Astrocyte (in vitro differentiated cells and primary cell): ENCODE results near the gene RFX1. TPM values are rescaled to one million over a fixed set of nuclear protein-coding genes. Genes with fewer than 3 reads are reported as not detected.

Experiments used
- DNase-seq: peaks from one replicate; pipeline ENCODE4 v3.0.0-alpha.2; 2010; ENCODE audit warnings: low read depth
- FAIRE-seq: peaks from 2 replicates; lab custom pipeline; 2011; peaks lifted over from hg19 to GRCh38; lab: Jason Lieb, UNC
- H2AFZ ChIP-seq: 2 replicates; pipeline ENCODE4 v1.6.0; 2012; ENCODE audit warnings: low read depth, low read length, inconsistent platforms
- H3K27ac ChIP-seq: 2 replicates; pipeline ENCODE4 v1.5.1; 2011; ENCODE audit warnings: low read depth, low read length, inconsistent platforms
- H3K27me3 ChIP-seq: 2 replicates; pipeline ENCODE4 v1.6.0; 2011; ENCODE audit warnings: low read length, inconsistent platforms; ENCODE audit not compliant: insufficient read depth
- H3K36me3 ChIP-seq: 2 replicates; pipeline ENCODE4 v1.5.1; 2011; ENCODE audit warnings: low read length, inconsistent platforms; ENCODE audit not compliant: insufficient read depth
- H3K4me1 ChIP-seq: 2 replicates; pipeline ENCODE4 v1.5.1; 2011; ENCODE audit warnings: low read length, inconsistent platforms; ENCODE audit not compliant: insufficient read depth
- H3K4me2 ChIP-seq: 2 replicates; pipeline ENCODE4 v1.6.0; 2012; ENCODE audit warnings: low read length, inconsistent platforms
- H3K4me3 ChIP-seq: 2 replicates; pipeline ENCODE4 v1.5.1; 2011; ENCODE audit warnings: low read depth, mild to moderate bottlenecking, low read length, inconsistent platforms; ENCODE audit not compliant: insufficient read depth
- H3K79me2 ChIP-seq: 2 replicates; pipeline ENCODE4 v1.6.0; 2012; ENCODE audit warnings: mild to moderate bottlenecking, low read length, inconsistent platforms; ENCODE audit not compliant: insufficient read depth
- H3K9ac ChIP-seq: 2 replicates; pipeline ENCODE4 v1.6.0; 2012; ENCODE audit warnings: mild to moderate bottlenecking, low read length, inconsistent platforms
- H3K9me3 ChIP-seq: 2 replicates; pipeline ENCODE4 v1.5.1; 2012; ENCODE audit warnings: low read depth, mild to moderate bottlenecking, low read length, inconsistent platforms; ENCODE audit not compliant: insufficient read depth
- H4K20me1 ChIP-seq: 2 replicates; pipeline ENCODE4 v1.6.0; 2012; ENCODE audit warnings: low read length, inconsistent platforms; ENCODE audit not compliant: insufficient read depth
- H3K27ac Mint-ChIP-seq: one replicate; pipeline ENCODE4 v1.8.0; 2021; ENCODE audit warnings: mild to moderate bottlenecking, mixed read lengths; ENCODE audit not compliant: unreplicated experiment
- H3K27me3 Mint-ChIP-seq: one replicate; pipeline ENCODE4 v1.8.0; 2021; ENCODE audit warnings: low read depth, mixed read lengths; ENCODE audit not compliant: unreplicated experiment
- H3K36me3 Mint-ChIP-seq: one replicate; pipeline ENCODE4 v1.8.0; 2021; ENCODE audit warnings: low read depth, mixed read lengths; ENCODE audit not compliant: unreplicated experiment
- H3K4me1 Mint-ChIP-seq: one replicate; pipeline ENCODE4 v1.8.0; 2021; ENCODE audit warnings: low read depth, mixed read lengths; ENCODE audit not compliant: unreplicated experiment
- H3K4me3 Mint-ChIP-seq: one replicate; pipeline ENCODE4 v1.8.0; 2021; ENCODE audit warnings: mild to moderate bottlenecking, moderate library complexity, mixed read lengths; ENCODE audit not compliant: unreplicated experiment
- H3K9me3 Mint-ChIP-seq: one replicate; pipeline ENCODE4 v1.8.0; 2021; ENCODE audit warnings: mild to moderate bottlenecking, mixed read lengths; ENCODE audit not compliant: unreplicated experiment
- EZH2 ChIP-seq: IDR thresholded peaks from 2 replicates; pipeline ENCODE4 v1.6.1; 2012; ENCODE audit warnings: mild to moderate bottlenecking, low read length, inconsistent platforms; ENCODE audit not compliant: insufficient read depth
- total RNA-seq: library from RNA; stranded (reverse); gene quantifications from 2 replicates; pipeline ENCODE4 v1.2.1, GENCODE V29; 2021
- TF ChIP-seq, protein P1 (sequence below): IDR thresholded peaks from 2 replicates; pipeline ENCODE4 v1.5.1; 2011; ENCODE audit warnings: low read depth, mild to moderate bottlenecking, inconsistent platforms, low read length, moderate library complexity; ENCODE audit not compliant: insufficient read depth

RFX1 gene
- total RNA-seq, 1 donor from 2014 or later: 11.8 TPM

DNA sequence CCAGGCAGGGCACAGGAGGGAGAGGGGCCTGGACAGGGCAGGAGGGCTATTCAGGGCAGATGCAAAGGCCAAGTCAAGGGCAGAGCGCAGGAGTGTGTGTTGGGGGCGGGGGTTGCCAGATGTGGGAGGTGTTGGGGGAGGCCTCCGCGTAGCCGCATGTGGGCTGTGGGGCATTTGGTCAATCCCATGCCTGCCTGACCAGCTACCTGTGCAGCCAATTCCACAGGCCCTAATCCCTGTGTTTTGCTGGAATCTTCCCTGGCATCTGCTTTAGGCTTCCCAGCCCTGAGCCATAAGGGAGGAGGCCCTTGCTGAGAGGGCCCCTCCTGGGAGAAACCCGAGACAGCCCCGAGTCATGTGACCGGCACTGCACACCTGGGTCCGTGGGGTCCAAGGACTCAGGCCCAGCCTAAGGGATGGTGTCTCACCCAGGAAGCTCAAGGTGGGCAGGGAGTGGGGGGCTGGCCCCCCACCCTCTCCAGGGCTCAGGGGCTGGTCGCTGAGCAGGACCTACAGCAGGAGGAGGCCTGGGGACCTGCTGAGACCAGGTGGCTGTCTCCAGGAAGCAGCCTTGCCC is 20.3 kb downstream of the RFX1 start:
- Mint-ChIP-seq H3K4me1 (peaks cover 5% of the 10 kb centered on the region), H3K36me3 (peaks cover 11% of the 10 kb centered on the region), H3K27ac (no peak overlapping the region), H3K27me3 (no peaks in the 10 kb centered on the region), H3K9me3 (no peaks in the 10 kb centered on the region), H3K4me3 (no peak overlapping the region)
- TF ChIP-seq EZH2: no peak
- TF ChIP-seq, protein P1, sequence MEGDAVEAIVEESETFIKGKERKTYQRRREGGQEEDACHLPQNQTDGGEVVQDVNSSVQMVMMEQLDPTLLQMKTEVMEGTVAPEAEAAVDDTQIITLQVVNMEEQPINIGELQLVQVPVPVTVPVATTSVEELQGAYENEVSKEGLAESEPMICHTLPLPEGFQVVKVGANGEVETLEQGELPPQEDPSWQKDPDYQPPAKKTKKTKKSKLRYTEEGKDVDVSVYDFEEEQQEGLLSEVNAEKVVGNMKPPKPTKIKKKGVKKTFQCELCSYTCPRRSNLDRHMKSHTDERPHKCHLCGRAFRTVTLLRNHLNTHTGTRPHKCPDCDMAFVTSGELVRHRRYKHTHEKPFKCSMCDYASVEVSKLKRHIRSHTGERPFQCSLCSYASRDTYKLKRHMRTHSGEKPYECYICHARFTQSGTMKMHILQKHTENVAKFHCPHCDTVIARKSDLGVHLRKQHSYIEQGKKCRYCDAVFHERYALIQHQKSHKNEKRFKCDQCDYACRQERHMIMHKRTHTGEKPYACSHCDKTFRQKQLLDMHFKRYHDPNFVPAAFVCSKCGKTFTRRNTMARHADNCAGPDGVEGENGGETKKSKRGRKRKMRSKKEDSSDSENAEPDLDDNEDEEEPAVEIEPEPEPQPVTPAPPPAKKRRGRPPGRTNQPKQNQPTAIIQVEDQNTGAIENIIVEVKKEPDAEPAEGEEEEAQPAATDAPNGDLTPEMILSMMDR: no peak
- no peaks in the 10 kb centered on the region for H3K9me3 ChIP-seq
- no peaks in the 10 kb centered on the region for H3K27me3 ChIP-seq
- peak overlapping the region; percentile 57 for H3K4me2 ChIP-seq
- H3K4me3 ChIP-seq: no peak overlapping the region
- DNase-seq (no peak), FAIRE-seq (no peak)
- peaks cover 9% of the 10 kb centered on the region for H3K4me1 ChIP-seq
- peak overlapping the region; percentile 45 for H2AFZ ChIP-seq
- H3K36me3 ChIP-seq: no peaks in the 10 kb centered on the region
- no peak overlapping the region for H3K9ac ChIP-seq
- H3K27ac ChIP-seq: no peak overlapping the region
- H3K79me2 ChIP-seq: no peaks in the 10 kb centered on the region
- peaks cover 5% of the 10 kb centered on the region for H4K20me1 ChIP-seq

DNA sequence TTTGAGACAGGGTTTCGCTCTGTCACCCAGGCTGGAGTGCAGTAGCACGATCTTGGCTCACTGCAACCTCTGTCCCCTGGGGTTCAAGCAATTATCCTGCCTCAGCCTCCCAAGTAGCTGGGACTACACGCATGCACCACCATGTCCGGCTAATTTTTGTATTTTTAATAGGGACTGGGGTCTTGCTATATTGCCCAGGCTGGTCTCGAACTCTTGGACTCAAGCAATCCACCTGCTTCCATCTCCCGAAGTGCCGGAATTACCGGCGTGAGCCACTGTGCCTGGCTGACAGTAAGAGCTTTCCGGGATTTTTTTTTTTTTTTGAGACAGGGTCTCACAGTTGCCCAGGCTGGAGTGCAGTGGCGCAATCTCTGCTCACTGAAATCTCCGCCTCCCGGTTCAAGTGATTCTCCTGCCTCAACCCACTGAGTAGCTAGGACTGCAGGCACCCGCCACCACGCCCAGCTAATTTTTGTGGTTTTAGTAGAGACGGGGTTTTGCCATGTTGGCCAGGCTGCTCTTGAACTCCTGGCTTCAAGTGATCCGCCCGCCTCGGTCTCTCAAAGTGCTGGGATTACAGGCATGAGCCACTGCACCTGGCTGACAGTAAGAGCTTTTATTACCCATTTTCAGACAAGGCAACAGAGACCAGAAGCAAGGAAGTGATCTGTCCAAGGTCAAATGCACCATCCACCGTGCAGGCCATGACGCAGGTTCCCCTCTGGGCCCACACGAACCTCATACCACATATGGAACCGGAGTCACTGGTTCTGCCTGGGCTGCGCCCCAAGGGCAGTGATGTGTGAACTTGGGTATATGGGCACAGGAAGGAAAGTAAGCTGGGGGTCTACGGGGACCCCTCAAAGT is 21.0 kb downstream of the RFX1 start:
- peak overlapping the region; percentile 41 for H3K27ac Mint-ChIP-seq
- Histone ChIP-seq H3K27me3 (no peaks in the 10 kb centered on the region), H3K9ac (no peak overlapping the region), H3K4me1 (peaks cover 9% of the 10 kb centered on the region), H3K36me3 (no peaks in the 10 kb centered on the region), H3K27ac (no peak overlapping the region), H3K79me2 (no peaks in the 10 kb centered on the region), H3K4me3 (no peak overlapping the region), H2AFZ (no peak overlapping the region), H4K20me1 (peaks cover 5% of the 10 kb centered on the region), H3K4me2 (no peak overlapping the region), H3K9me3 (no peaks in the 10 kb centered on the region)
- peak overlapping the region; percentile 20 for H3K4me3 Mint-ChIP-seq
- DNase-seq (no peak), FAIRE-seq (no peak)
- peaks cover 5% of the 10 kb centered on the region for H3K4me1 Mint-ChIP-seq
- H3K27me3 Mint-ChIP-seq: no peaks in the 10 kb centered on the region
- TF ChIP-seq, protein P1: no peak
- no peak for TF ChIP-seq EZH2
- peaks cover 9% of the 10 kb centered on the region for H3K36me3 Mint-ChIP-seq
- H3K9me3 Mint-ChIP-seq: no peaks in the 10 kb centered on the region

DNA sequence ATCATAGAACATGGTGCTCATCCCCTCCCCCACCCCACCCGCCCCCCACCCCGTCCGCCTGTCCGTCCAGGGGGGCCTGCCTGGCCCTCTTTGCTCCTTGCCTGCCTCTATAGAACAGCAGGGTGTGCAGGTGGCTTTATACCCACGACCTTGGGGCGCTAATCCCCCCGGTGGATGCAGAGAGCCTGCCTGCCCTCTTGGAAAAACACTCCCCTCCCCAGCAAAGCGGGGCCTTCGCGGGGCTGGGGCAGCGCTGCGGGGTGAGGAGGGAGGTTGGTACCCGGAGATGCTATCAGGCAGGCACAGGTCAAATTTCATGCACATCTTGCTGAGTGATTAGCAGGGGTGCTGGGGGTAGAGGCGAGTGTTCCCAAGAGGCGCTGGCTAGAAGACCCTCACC is 21.9 kb downstream of the RFX1 start:
- Mint-ChIP-seq H3K4me3 (no peak overlapping the region), H3K9me3 (no peaks in the 10 kb centered on the region), H3K27ac (no peak overlapping the region), H3K27me3 (no peaks in the 10 kb centered on the region), H3K36me3 (peaks cover 6% of the 10 kb centered on the region), H3K4me1 (peaks cover 5% of the 10 kb centered on the region)
- no peak overlapping the region for H3K27ac ChIP-seq
- H3K4me3 ChIP-seq: no peak overlapping the region
- H3K79me2 ChIP-seq: no peaks in the 10 kb centered on the region
- peaks cover 9% of the 10 kb centered on the region for H3K4me1 ChIP-seq
- FAIRE-seq (no peak), DNase-seq (no peak)
- peaks cover 5% of the 10 kb centered on the region for H4K20me1 ChIP-seq
- no peak overlapping the region for H2AFZ ChIP-seq
- no peaks in the 10 kb centered on the region for H3K27me3 ChIP-seq
- no peak overlapping the region for H3K9ac ChIP-seq
- H3K36me3 ChIP-seq: no peaks in the 10 kb centered on the region
- no peaks in the 10 kb centered on the region for H3K9me3 ChIP-seq
- TF ChIP-seq, protein P1: no peak
- TF ChIP-seq EZH2: no peak
- no peak overlapping the region for H3K4me2 ChIP-seq
